ENCODE results near the gene WDR33.

GRCh38 chr2:127670957-127671290, 140.0 kb downstream of the WDR33 start:
- TF ChIP-seq CTCF (IDR thresholded peaks at IDR 0.05) (no peak), POLR2A (IDR thresholded peaks at IDR 0.05) (no peak), EP300 (IDR thresholded peaks at IDR 0.05) (no peak)
